ENCODE data around the gene NRXN3. TPM values are rescaled to one million over a fixed set of nuclear protein-coding genes. Genes with fewer than 3 reads are reported as not detected.

Gene NRXN3
- total and polyA plus RNA-seq, 5 donors from 2014 or later, result not detected

- H3K27ac ChIP-seq (ENCODE audit: insufficient read depth, low read length, poor library complexity, severe bottlenecking), result no peak overlapping the region
These were observed 467.8 kb downstream of the NRXN3 start for GRCh38 chr14:78637908-78638475.

DNA sequence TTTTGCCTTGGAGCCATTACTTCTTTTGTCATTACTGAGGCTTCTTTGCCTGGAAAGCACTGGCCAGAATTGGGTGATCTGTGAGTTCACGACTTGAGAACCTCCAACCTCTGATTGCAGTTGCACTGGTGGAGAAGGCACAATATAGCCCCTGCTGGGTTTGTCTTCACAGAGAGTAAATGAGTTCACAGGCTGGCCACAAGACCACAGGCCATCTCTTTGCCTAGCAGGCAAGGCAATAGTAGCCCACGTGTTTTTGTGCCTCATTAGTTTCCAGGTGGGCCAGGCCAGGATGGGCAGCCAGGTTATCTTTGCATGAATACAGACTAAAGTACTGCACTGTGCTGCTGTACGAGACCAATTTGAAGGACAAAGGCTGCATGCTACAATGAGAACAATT, 468.8 kb downstream of the NRXN3 start:
- H3K36me3 ChIP-seq (ENCODE audit: control insufficient read depth, insufficient read depth, low read length), result no peaks in the 10 kb centered on the region
- no peaks in the 10 kb centered on the region for H3K27me3 Mint-ChIP-seq
- no peaks in the 10 kb centered on the region for H3K4me1 ChIP-seq (ENCODE audit: control insufficient read depth, insufficient read depth, low read length, poor library complexity, severe bottlenecking)
- H3K9me3 ChIP-seq (ENCODE audit: control insufficient read depth in 2 of 2, low read length in 2 of 2), result no peaks in the 10 kb centered on the region
- H3K36me3 Mint-ChIP-seq, result no peaks in the 10 kb centered on the region
- H3K4me3 Mint-ChIP-seq, result no peak overlapping the region
- H3K27ac ChIP-seq (ENCODE audit: insufficient read depth, low read length, poor library complexity, severe bottlenecking), result no peak overlapping the region
- ATAC-seq (ENCODE audit: low read depth in 2 of 2) (no peak), DNase-seq (no peak)
- H3K9me3 Mint-ChIP-seq, result peaks cover 0 to 11% (median 0%) of the 10 kb centered on the region in 7 donors
- H3K27me3 ChIP-seq (ENCODE audit: control insufficient read depth, insufficient read depth, low read length), result no peaks in the 10 kb centered on the region
- no peak overlapping the region for H3K4me3 ChIP-seq (ENCODE audit: low read depth, low read length)
- H3K4me1 Mint-ChIP-seq, result no peaks in the 10 kb centered on the region
- no peak overlapping the region for H3K27ac Mint-ChIP-seq

More at GRCh38 chr14:78637908-78638475, 467.8 kb downstream of the NRXN3 start:
- ATAC-seq (ENCODE audit: low read depth in 2 of 2), result no peak
- no peaks in the 10 kb centered on the region for H3K36me3 Mint-ChIP-seq
- no peak overlapping the region for H3K4me3 Mint-ChIP-seq
- DNase-seq, result no peak
- Histone ChIP-seq H3K36me3 (ENCODE audit: control insufficient read depth, insufficient read depth, low read length) (no peaks in the 10 kb centered on the region), H3K4me3 (ENCODE audit: low read depth, low read length) (no peak overlapping the region), H3K27me3 (ENCODE audit: control insufficient read depth, insufficient read depth, low read length) (no peaks in the 10 kb centered on the region), H3K4me1 (ENCODE audit: control insufficient read depth, insufficient read depth, low read length, poor library complexity, severe bottlenecking) (no peaks in the 10 kb centered on the region), H3K9me3 (ENCODE audit: control insufficient read depth in 2 of 2, low read length in 2 of 2) (no peaks in the 10 kb centered on the region)
- no peak overlapping the region for H3K27ac Mint-ChIP-seq
- H3K4me1 Mint-ChIP-seq, result no peaks in the 10 kb centered on the region
- H3K9me3 Mint-ChIP-seq, result peaks cover 0 to 11% (median 0%) of the 10 kb centered on the region in 7 donors
- H3K27me3 Mint-ChIP-seq, result no peaks in the 10 kb centered on the region

DNA sequence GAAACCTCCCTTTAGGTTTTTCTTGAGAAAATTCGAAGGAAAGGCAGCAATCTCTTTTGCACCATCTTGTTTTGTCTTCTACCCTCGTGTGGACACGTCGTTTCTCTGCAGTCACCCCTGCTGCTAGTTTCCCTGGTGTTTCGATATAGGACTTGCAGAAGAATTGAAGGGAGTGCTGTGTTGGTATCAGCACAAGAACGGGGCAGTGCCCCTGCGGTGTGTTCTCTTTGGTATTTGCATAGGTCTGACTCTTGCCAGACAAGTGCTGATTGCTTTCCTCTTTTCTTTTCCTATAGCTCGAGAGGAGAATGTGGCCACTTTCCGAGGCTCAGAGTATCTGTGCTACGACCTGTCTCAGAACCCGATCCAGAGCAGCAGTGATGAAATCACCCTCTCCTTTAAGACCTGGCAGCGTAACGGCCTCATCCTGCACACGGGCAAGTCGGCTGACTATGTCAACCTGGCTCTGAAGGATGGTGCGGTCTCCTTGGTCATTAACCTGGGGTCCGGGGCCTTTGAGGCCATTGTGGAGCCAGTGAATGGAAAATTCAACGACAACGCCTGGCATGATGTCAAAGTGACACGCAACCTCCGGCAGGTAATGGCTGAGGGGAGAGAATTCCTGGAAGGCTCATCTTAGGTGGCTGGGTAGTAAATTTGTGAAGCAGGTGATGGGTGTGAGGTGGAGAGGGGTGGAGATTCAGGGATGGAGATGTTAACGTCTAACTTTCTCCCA, 474.8 kb downstream of the NRXN3 start:
- no peaks in the 10 kb centered on the region for H3K4me1 Mint-ChIP-seq
- Histone ChIP-seq H3K36me3 (ENCODE audit: control insufficient read depth, insufficient read depth, low read length) (no peaks in the 10 kb centered on the region), H3K27ac (ENCODE audit: insufficient read depth, low read length, poor library complexity, severe bottlenecking) (no peak overlapping the region), H3K27me3 (ENCODE audit: control insufficient read depth, insufficient read depth, low read length) (no peaks in the 10 kb centered on the region), H3K4me1 (ENCODE audit: control insufficient read depth, insufficient read depth, low read length, poor library complexity, severe bottlenecking) (no peaks in the 10 kb centered on the region), H3K4me3 (ENCODE audit: low read depth, low read length) (no peak overlapping the region), H3K9me3 (ENCODE audit: control insufficient read depth in 2 of 2, low read length in 2 of 2) (no peaks in the 10 kb centered on the region)
- peaks cover 0 to 8% (median 4%) of the 10 kb centered on the region in 7 donors for H3K9me3 Mint-ChIP-seq
- ATAC-seq (ENCODE audit: low read depth in 2 of 2) (no peak), DNase-seq (no peak)
- no peak overlapping the region for H3K4me3 Mint-ChIP-seq
- H3K27ac Mint-ChIP-seq, result no peak overlapping the region
- no peaks in the 10 kb centered on the region for H3K36me3 Mint-ChIP-seq
- no peaks in the 10 kb centered on the region for H3K27me3 Mint-ChIP-seq

DNA sequence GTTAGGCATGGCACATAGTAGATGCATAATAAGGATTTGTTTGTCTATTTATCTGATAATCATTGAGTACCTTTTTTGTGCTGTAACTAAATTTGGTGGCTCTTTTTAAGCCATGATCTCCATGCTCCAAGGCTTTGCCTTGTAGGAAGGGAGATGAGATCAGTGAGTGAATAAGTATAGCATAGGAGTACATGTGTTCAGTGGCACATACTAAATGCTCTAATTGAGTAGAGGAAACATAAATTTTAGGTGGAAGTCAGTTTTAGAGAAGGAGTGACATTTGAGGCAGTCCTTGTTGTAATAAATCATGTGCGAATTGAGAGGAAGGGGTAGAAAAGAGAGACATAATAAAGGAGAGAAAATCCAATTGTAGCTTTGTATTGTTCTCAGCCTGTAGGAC, 482.6 kb downstream of the NRXN3 start:
- no peaks in the 10 kb centered on the region for H3K27me3 ChIP-seq (ENCODE audit: control insufficient read depth, insufficient read depth, low read length)
- ATAC-seq (ENCODE audit: low read depth in 2 of 2) (no peak), DNase-seq (no peak)
- no peaks in the 10 kb centered on the region for H3K9me3 ChIP-seq (ENCODE audit: control insufficient read depth in 2 of 2, low read length in 2 of 2)
- no peak overlapping the region for H3K27ac Mint-ChIP-seq
- no peaks in the 10 kb centered on the region for H3K4me1 ChIP-seq (ENCODE audit: control insufficient read depth, insufficient read depth, low read length, poor library complexity, severe bottlenecking)
- H3K36me3 Mint-ChIP-seq, result no peaks in the 10 kb centered on the region
- peaks cover 5% of the 10 kb centered on the region for H3K27me3 Mint-ChIP-seq
- no peak overlapping the region for H3K4me3 Mint-ChIP-seq
- no peak overlapping the region for H3K4me3 ChIP-seq (ENCODE audit: low read depth, low read length)
- H3K4me1 Mint-ChIP-seq, result no peaks in the 10 kb centered on the region
- peaks cover 0 to 9% (median 4%) of the 10 kb centered on the region in 7 donors for H3K9me3 Mint-ChIP-seq
- H3K27ac ChIP-seq (ENCODE audit: insufficient read depth, low read length, poor library complexity, severe bottlenecking), result no peak overlapping the region
- no peaks in the 10 kb centered on the region for H3K36me3 ChIP-seq (ENCODE audit: control insufficient read depth, insufficient read depth, low read length)

DNA sequence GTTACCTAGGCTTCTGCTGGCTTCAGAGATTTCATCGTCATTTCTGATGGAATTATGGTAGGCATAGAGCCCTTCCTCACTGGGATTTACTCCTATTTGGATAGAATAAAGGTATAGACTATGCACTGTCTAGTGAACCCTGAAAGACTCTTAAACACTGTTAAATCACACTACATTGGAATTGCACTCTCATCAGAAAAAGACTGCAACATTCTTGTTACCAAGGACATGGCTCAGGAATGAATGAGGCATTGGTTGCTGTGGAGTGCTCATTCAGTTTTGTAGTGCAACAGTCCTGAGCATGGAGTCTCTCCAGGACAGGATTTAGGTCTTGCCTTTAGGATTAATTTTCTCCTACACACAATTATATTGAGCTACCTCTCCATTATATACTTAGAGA, 483.0 kb downstream of the NRXN3 start:
- H3K4me1 Mint-ChIP-seq, result no peaks in the 10 kb centered on the region
- DNase-seq (no peak), ATAC-seq (ENCODE audit: low read depth in 2 of 2) (no peak)
- H3K4me3 Mint-ChIP-seq, result no peak overlapping the region
- Histone ChIP-seq H3K36me3 (ENCODE audit: control insufficient read depth, insufficient read depth, low read length) (no peaks in the 10 kb centered on the region), H3K4me1 (ENCODE audit: control insufficient read depth, insufficient read depth, low read length, poor library complexity, severe bottlenecking) (no peaks in the 10 kb centered on the region), H3K9me3 (ENCODE audit: control insufficient read depth in 2 of 2, low read length in 2 of 2) (no peaks in the 10 kb centered on the region), H3K27ac (ENCODE audit: insufficient read depth, low read length, poor library complexity, severe bottlenecking) (no peak overlapping the region), H3K27me3 (ENCODE audit: control insufficient read depth, insufficient read depth, low read length) (no peaks in the 10 kb centered on the region), H3K4me3 (ENCODE audit: low read depth, low read length) (no peak overlapping the region)
- peaks cover 0 to 11% (median 4%) of the 10 kb centered on the region in 7 donors for H3K9me3 Mint-ChIP-seq
- no peaks in the 10 kb centered on the region for H3K36me3 Mint-ChIP-seq
- no peak overlapping the region for H3K27ac Mint-ChIP-seq
- H3K27me3 Mint-ChIP-seq, result peaks cover 5% of the 10 kb centered on the region

GRCh38 chr14:78657451-78657850, 487.3 kb downstream of the NRXN3 start:
- no peak overlapping the region for H3K4me3 ChIP-seq (ENCODE audit: low read depth, low read length)
- no peak for DNase-seq
- no peaks in the 10 kb centered on the region for H3K9me3 ChIP-seq (ENCODE audit: control insufficient read depth in 2 of 2, low read length in 2 of 2)
- no peak overlapping the region for H3K4me3 Mint-ChIP-seq
- ATAC-seq (ENCODE audit: low read depth in 2 of 2), result no peak
- H3K27me3 ChIP-seq (ENCODE audit: control insufficient read depth, insufficient read depth, low read length), result no peaks in the 10 kb centered on the region
- H3K27ac Mint-ChIP-seq, result no peak overlapping the region
- H3K4me1 Mint-ChIP-seq, result no peaks in the 10 kb centered on the region
- no peaks in the 10 kb centered on the region for H3K36me3 Mint-ChIP-seq
- no peaks in the 10 kb centered on the region for H3K36me3 ChIP-seq (ENCODE audit: control insufficient read depth, insufficient read depth, low read length)
- H3K4me1 ChIP-seq (ENCODE audit: control insufficient read depth, insufficient read depth, low read length, poor library complexity, severe bottlenecking), result no peaks in the 10 kb centered on the region
- H3K27ac ChIP-seq (ENCODE audit: insufficient read depth, low read length, poor library complexity, severe bottlenecking), result no peak overlapping the region
- peaks cover 5% of the 10 kb centered on the region for H3K27me3 Mint-ChIP-seq
- H3K9me3 Mint-ChIP-seq, result peaks cover 0 to 6% (median 2%) of the 10 kb centered on the region in 7 donors

GRCh38 chr14:78664841-78665240, 494.7 kb downstream of the NRXN3 start:
- Histone ChIP-seq H3K36me3 (ENCODE audit: control insufficient read depth, insufficient read depth, low read length) (no peaks in the 10 kb centered on the region), H3K4me3 (ENCODE audit: low read depth, low read length) (no peak overlapping the region), H3K4me1 (ENCODE audit: control insufficient read depth, insufficient read depth, low read length, poor library complexity, severe bottlenecking) (no peaks in the 10 kb centered on the region), H3K27ac (ENCODE audit: insufficient read depth, low read length, poor library complexity, severe bottlenecking) (no peak overlapping the region), H3K27me3 (ENCODE audit: control insufficient read depth, insufficient read depth, low read length) (no peaks in the 10 kb centered on the region), H3K9me3 (ENCODE audit: control insufficient read depth in 2 of 2, low read length in 2 of 2) (no peaks in the 10 kb centered on the region)
- Mint-ChIP-seq H3K4me3 (no peak overlapping the region), H3K4me1 (no peaks in the 10 kb centered on the region), H3K27me3 (no peaks in the 10 kb centered on the region), H3K9me3 (peaks cover 0 to 6% (median 0%) of the 10 kb centered on the region in 7 donors), H3K36me3 (no peaks in the 10 kb centered on the region), H3K27ac (no peak overlapping the region)
- ATAC-seq (ENCODE audit: low read depth in 2 of 2) (no peak), DNase-seq (no peak)

Measured in CD4-positive, CD25-positive, alpha-beta regulatory T cell (primary cell).